Parathyroid adenoma (tissue), 2 donors: Measurements from ENCODE around the gene TOP1.

Experiments used
- H2AFZ ChIP-seq: fragments of 300-600 bp; sonication (generic); one replicate; pipeline ENCODE4 v1.7.0; 2017; ENCODE audit warnings: antibody characterized with exemption, mild to moderate bottlenecking
- H3K27ac ChIP-seq: fragments of 300-600 bp; sonication (generic); one replicate; pipeline ENCODE4 v1.7.0; 2017
- H3K27me3 ChIP-seq: fragments of 300-600 bp; sonication (generic); one replicate; pipeline ENCODE4 v1.7.0; 2017; ENCODE audit warnings: low read length; ENCODE audit not compliant: control insufficient read depth, insufficient read depth
- H3K36me3 ChIP-seq: fragments of 300-600 bp; sonication (generic); one replicate; pipeline ENCODE4 v1.7.0; 2017; ENCODE audit warnings: low read length; ENCODE audit not compliant: control insufficient read depth, insufficient read depth
- H3K4me1 ChIP-seq: fragments of 300-600 bp; sonication (generic); one replicate; pipeline ENCODE4 v1.7.0; 2017; ENCODE audit warnings: control low read depth
- H3K4me2 ChIP-seq: fragments of 300-600 bp; sonication (generic); one replicate; pipeline ENCODE4 v1.7.0; 2017; ENCODE audit warnings: low read length
- H3K4me3 ChIP-seq: fragments of 300-600 bp; sonication (generic); one replicate; pipeline ENCODE4 v1.7.0; 2017; ENCODE audit warnings: low read depth, low read length
- H3K79me2 ChIP-seq: fragments of 300-600 bp; sonication (generic); one replicate; pipeline ENCODE4 v1.7.0; 2017; ENCODE audit warnings: control low read depth
- H3K9ac ChIP-seq: fragments of 300-600 bp; sonication (generic); one replicate; pipeline ENCODE4 v1.7.0; 2017; ENCODE audit warnings: mild to moderate bottlenecking
- H3K9me3 ChIP-seq: fragments of 300-600 bp; sonication (generic); one replicate; pipeline ENCODE4 v1.7.0; 2017; ENCODE audit warnings: low read length; ENCODE audit not compliant: control insufficient read depth
- TF ChIP-seq, protein P1 (sequence below): fragments of 300-600 bp; sonication (generic); IDR thresholded peaks from one replicate; pipeline ENCODE4 v1.7.0; 2017; ENCODE audit warnings: antibody characterized with exemption, mild to moderate bottlenecking
- donor health status: primary hyperparathyroidism.

Gene TOP1

DNA sequence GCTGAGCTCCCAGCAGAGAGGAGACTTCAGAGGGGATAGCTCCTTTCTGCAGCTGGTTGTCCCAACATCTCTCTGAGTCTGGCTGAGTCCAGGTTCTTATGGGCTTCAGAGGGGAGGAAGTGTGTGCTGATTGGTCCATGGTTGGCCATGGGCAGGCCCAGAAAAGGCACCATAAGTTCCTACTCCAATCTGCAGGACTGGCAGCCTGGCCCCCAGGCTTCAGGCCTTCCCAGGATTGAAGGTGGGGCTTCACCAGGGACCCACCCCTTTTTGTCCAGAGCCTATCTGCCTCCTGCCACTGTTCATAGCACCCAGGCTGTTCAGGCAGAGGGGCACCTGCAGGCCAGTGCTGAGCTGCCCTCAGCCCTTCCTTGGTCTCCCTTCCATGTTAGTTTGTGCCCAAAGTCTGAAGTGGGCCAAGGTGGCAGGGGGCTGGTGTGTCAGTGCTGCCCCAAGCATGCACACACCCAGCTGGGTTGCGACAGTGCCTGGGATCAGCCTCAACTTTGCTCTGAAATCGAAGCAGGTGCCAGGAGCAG is 21.6 kb upstream of the TOP1 start:
- Histone ChIP-seq H3K79me2 (no peaks in the 10 kb centered on the region), H3K4me2 (no peak overlapping the region), H3K4me1 (peaks cover 5% of the 10 kb centered on the region), H2AFZ (no peak overlapping the region), H3K27ac (no peak overlapping the region), H3K9ac (no peak overlapping the region), H3K36me3 (no peaks in the 10 kb centered on the region), H3K4me3 (no peak overlapping the region), H3K9me3 (no peaks in the 10 kb centered on the region), H3K27me3 (no peaks in the 10 kb centered on the region)
- TF ChIP-seq, protein P1, sequence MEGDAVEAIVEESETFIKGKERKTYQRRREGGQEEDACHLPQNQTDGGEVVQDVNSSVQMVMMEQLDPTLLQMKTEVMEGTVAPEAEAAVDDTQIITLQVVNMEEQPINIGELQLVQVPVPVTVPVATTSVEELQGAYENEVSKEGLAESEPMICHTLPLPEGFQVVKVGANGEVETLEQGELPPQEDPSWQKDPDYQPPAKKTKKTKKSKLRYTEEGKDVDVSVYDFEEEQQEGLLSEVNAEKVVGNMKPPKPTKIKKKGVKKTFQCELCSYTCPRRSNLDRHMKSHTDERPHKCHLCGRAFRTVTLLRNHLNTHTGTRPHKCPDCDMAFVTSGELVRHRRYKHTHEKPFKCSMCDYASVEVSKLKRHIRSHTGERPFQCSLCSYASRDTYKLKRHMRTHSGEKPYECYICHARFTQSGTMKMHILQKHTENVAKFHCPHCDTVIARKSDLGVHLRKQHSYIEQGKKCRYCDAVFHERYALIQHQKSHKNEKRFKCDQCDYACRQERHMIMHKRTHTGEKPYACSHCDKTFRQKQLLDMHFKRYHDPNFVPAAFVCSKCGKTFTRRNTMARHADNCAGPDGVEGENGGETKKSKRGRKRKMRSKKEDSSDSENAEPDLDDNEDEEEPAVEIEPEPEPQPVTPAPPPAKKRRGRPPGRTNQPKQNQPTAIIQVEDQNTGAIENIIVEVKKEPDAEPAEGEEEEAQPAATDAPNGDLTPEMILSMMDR = no peak

DNA sequence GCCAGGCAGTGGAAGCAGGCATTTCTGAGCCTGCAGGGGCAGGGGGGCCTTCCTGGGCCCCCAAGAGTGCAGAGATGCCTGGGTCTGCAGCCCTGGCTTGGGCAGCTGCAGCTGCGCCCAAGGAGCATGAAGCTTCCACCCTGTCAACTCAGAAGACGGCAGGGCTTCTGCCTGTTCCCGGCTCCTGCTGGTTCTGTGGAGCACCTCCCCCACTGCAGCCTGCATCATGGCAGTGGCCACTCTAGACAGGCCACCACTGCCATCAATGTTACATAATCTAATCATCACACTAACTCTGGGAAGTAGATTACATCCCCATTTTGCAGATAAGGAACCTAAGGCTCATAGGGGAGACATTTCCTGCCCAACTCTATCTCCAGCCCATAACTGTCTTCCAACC is 21.1 kb upstream of the TOP1 start:
- Histone ChIP-seq H3K27ac (no peak overlapping the region), H3K27me3 (no peaks in the 10 kb centered on the region), H3K4me3 (no peak overlapping the region), H3K9me3 (no peaks in the 10 kb centered on the region), H3K36me3 (no peaks in the 10 kb centered on the region), H2AFZ (no peak overlapping the region), H3K4me1 (peaks cover 5% of the 10 kb centered on the region), H3K79me2 (no peaks in the 10 kb centered on the region), H3K9ac (no peak overlapping the region), H3K4me2 (no peak overlapping the region)
- TF ChIP-seq, protein P1 = no peak

DNA sequence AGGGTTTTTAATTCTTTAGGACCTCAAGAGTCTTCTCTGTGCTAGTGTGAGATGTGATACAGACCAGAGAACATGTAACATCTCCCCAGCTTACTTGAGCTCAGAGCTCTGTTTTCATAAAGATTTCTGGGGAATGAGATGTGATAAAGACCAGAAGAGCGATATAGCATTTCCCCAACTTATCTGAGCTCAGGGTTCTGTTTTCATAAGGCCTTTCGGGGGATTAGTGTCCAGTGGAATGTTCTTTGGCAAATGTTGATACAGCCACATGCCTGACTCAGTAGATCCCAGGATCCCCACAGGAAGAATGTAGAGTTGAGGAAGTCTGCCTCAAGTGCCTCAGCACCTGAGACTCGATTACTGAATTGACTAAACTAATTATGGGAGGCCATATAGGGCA is 18.7 kb upstream of the TOP1 start:
- Histone ChIP-seq H3K4me3 (no peak overlapping the region), H3K9me3 (no peaks in the 10 kb centered on the region), H3K4me1 (peaks cover 5% of the 10 kb centered on the region), H3K4me2 (no peak overlapping the region), H3K9ac (no peak overlapping the region), H3K36me3 (no peaks in the 10 kb centered on the region), H2AFZ (no peak overlapping the region), H3K27me3 (no peaks in the 10 kb centered on the region), H3K27ac (no peak overlapping the region), H3K79me2 (no peaks in the 10 kb centered on the region)
- TF ChIP-seq, protein P1 = no peak

DNA sequence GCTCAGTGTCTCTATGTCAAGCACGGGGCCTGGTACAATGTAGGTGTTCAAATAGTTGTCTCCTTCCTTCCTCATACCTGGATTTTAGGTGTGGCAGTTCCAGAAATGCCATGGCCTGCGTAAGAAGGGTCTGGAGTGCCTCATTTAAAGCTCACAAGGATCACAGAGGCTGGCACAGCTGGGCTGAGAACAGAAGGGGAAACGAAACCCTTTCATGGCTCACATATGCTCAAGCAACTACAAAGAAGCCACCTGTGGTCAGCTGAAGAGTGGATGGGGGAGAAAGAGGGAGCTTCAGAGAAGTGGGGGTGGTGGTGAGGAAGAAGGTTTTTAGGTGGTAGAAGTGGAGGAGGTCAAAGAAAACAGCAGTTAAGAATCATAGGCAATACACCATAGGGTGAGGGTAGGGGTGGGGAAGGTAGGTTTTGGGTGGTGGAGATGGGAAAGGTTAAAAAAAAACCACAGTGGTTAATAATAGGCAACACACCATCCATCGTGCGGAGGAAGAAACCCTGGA is 17.0 kb upstream of the TOP1 start:
- no peak overlapping the region for H3K9ac ChIP-seq
- no peak overlapping the region for H3K4me3 ChIP-seq
- no peaks in the 10 kb centered on the region for H3K27me3 ChIP-seq
- TF ChIP-seq, protein P1 = no peak
- no peak overlapping the region for H3K27ac ChIP-seq
- no peaks in the 10 kb centered on the region for H3K79me2 ChIP-seq
- H3K9me3 ChIP-seq = no peaks in the 10 kb centered on the region
- no peaks in the 10 kb centered on the region for H3K4me1 ChIP-seq
- H3K36me3 ChIP-seq = no peaks in the 10 kb centered on the region
- no peak overlapping the region for H3K4me2 ChIP-seq
- H2AFZ ChIP-seq = no peak overlapping the region

DNA sequence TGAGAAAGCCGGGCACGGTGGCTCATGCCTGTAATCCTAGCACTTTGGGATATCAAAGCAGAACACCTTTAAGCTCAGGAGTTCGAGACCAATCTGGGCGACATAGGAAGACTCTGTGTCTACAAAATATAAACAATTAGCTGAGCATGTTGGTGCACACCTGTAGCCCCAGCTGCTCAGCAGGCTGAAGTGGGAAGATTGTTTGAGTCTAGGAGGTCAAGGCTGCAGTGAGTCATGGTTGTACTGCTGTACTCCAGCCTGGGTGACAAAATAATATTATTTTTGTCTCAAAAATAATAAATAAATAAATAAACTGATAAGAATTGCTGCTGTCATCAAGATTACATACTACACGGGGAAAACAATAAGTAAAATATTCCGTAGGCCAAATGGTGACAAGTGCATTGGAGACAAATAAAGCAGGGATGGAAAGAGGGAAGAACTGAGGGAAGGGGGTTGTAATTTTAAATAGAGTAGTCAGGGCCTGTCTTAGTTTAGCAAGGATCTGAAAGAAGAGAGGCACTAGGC is 14.0 kb upstream of the TOP1 start:
- Histone ChIP-seq H3K4me1 (no peaks in the 10 kb centered on the region), H3K9me3 (no peaks in the 10 kb centered on the region), H3K9ac (no peak overlapping the region), H3K79me2 (no peaks in the 10 kb centered on the region), H3K4me3 (no peak overlapping the region), H3K27ac (no peak overlapping the region), H3K4me2 (no peak overlapping the region), H3K27me3 (no peaks in the 10 kb centered on the region), H2AFZ (no peak overlapping the region), H3K36me3 (no peaks in the 10 kb centered on the region)
- TF ChIP-seq, protein P1 = no peak
